Frontal cortex (tissue), 4 donors: ENCODE measurements around the gene OR1K1. TPM values are rescaled to one million over a fixed set of nuclear protein-coding genes. Genes with fewer than 3 reads are reported as not detected.
"Not testable (repeated sequence)": the region's sequence is repeated elsewhere in the genome, so short reads cannot be mapped to it uniquely, and the experiment has no call there.

Experiments used
- DNase-seq, 2 donors: peaks; one replicate each; pipeline ENCODE4 v3.0.0; 2012; ENCODE audit warnings: low spot score in 2 of 2
- FAIRE-seq: peaks from 2 replicates; lab custom pipeline; 2012; peaks lifted over from hg19 to GRCh38; lab: Jason Lieb, UNC
- total RNA-seq: library from RNA; depleted of rRNA; stranded (reverse); fragments of >200 nt; gene quantifications from one replicate; pipeline ENCODE4 v1.2.3, GENCODE V29; 2014
- donor health status: control.
- donor health status: control.
- donor health status: control.

OR1K1 gene
- total RNA-seq, 1 donor from 2014 or later: not detected

DNA sequence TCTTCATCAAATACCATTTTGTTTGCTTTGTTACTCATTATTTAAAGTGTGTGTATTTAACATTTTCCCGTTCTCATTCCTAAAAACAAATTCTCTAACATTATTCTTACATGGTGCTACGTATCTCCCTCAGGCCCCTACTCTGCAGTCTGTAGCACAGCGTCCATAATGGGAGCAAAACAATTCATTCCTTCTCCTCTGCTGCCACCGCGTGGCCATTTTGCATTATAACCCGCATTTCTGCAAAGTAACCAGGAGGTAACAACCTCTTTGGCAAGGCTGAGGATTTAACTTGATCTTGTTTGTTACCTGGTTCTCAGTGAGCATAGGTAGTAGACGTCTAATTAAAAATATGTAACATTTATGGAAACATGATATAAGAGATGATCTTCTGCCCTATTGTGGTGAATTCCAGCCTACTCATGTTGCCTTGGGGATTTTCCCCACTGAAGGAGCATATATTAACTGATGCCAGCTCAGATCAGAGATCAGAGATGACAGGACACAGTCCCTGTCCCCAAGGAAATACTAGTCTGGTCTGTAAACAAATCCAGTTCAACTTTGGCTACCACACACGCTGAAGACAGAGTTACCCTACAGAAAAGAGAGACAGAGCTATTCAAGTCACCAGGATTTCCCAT is 10.5 kb downstream of the OR1K1 start:
- FAIRE-seq (peak; percentile 89), DNase-seq (peak; percentile 43 to 72)

DNA sequence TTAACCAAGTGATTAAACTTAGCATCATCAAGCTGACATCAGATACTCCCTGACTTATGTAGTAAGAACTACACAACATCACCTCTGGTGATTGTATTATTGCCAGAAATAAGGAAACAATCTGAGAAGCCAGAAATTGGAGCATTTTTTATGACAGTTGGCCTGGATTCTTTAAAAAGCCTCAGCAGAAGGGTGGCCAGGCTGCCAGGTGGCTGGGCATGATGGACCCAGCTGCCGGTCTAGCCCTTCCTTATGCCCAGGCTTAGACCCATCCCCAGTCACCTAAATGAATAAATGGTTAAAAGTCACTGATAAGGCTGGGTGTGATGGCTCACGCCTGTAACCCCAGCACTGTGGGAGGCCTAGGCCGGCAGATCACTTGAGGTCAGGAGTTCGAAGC is 12.8 kb downstream of the OR1K1 start:
- no peak for DNase-seq
- no peak for FAIRE-seq

DNA sequence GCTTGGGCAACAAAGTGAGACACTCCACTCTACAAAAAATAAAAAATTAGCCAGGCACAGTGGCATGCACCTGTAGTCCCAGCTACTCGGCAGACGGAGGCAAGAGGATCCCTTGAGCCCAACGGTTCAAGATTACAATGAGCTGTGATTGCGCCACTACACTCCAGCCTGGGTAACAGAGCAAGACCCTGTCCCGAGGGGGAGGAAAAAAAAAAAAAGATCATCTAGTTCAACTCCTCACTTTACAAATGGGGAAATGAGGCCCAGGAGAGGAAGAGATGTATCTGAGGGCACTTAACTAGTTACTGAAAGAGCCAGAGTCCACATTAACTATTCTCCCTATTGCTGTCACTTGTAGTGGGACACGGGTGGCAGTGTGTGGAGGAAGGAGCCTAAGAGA is 14.6 kb downstream of the OR1K1 start:
- DNase-seq (no peak), FAIRE-seq (no peak)

DNA sequence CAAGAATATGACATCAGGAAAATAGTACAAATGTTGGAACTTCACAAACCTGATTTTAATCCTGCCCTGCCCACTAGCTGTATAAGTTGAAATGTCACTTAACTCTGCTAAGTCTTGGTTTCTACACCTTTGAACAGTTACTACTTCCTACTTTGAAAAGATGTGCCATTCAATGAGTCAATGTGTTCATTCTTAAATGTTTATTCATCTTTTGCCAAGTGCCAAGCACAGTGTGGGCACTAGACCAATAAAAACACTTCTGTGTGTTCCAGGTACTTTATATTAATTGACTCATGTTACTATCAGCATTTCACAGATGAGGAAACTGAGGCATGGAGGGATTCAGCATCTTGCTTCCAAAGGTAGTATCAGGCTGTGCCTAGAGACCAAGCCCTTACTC is 15.6 kb downstream of the OR1K1 start:
- no peak for DNase-seq
- no peak for FAIRE-seq

DNA sequence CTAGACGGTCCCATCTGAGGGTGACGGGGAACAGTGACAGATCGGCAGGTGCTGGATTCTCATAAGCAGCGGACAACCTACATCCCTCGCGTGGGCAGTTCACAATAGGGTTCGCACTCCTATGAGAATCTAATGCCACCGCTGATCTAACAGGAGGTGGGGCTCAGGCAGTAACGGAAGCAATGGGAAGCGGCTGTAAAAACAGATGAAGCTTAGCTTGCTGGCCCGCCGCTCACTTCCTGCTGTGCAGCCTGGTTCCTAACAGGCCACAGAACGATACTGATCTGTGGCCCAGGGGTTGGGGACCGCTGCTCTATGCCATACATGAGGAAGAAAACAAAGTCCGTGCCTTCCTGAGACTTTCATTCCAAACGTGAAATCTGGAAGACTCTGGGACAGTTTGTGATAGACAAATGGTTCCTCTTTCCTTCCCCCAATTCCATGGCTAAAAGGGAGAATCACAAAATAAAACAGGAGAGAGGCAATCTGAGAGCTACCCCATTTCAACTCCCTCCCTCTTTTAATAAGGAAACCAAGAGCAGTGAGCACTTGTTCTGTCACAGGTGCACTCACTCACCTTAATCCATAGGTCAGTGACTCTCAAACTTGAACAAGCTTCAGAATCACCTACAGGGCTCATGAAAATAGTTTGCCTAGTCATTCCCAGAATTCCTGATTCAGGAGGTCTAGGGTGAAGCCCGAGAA is 16.4 kb downstream of the OR1K1 start:
- FAIRE-seq (no peak), DNase-seq (no peak)

DNA sequence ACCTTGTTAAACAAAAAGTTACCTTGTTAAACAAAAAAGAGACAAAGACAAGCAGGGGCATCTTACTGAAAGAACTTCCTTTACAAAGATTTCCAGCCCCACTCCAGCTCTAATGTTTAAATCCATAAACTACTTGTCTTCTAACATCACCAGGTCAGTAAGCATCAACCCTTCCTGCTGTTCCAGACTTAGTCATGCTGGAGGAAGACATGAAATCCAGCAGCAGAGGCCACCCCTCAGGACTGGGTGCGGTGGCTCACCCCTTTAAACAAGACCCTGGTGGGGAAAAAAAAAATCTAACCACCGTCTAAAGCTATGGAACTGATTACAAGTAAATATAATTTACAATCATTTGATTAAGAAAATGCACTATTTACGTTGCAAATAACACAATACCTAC is 19.4 kb downstream of the OR1K1 start:
- DNase-seq (no peak), FAIRE-seq (no peak)

DNA sequence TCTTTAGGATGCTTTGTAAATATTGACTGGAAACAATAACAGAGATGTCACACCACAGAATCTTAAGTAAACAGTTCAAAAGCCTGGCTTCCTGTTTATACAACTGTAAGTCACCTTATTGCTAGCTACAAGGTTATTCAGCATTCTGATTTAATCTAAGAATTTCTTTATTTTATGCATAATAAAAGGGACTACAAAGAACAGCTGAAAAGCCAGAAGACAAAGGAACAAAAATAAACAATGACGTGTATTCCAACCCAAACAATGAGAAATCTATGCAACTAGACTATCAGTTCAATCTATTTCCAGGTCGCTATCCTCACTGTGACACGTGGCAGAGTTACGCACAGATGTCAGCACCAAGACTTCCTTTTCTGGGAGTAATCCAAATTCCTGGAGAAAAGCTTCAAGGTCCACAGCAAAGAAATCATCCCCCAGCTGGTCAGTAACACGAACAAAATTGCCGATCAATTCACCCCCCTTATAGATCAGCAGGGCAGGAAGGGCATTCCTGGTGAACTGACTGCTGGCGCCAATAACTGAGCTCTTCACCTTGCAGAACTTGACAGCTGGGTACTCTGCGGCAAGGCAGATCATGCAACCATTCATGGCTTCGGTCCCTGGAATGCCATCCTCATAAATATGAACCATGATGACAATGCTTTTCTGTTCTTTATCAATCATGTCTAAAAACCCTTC is 20.0 kb downstream of the OR1K1 start:
- FAIRE-seq: no peak
- DNase-seq: no peak

DNA sequence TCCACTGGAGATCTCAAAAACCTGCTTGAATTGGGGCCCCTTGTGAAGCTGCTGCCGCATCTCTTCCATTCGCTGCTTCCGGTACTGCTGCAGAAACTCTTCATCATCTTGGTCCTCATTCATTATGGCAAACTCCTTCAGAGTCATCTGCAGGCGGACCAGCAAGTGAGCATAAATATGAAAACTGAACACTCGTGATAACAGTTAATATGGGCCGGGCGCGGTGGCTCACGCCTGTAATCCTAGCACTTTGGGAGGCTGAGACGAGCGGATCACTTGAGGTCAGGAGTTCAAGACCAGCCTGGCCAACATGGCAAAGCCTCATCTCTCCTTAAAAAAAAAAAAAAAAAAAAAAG is 20.5 kb downstream of the OR1K1 start:
- no peak for DNase-seq
- FAIRE-seq: no peak

DNA sequence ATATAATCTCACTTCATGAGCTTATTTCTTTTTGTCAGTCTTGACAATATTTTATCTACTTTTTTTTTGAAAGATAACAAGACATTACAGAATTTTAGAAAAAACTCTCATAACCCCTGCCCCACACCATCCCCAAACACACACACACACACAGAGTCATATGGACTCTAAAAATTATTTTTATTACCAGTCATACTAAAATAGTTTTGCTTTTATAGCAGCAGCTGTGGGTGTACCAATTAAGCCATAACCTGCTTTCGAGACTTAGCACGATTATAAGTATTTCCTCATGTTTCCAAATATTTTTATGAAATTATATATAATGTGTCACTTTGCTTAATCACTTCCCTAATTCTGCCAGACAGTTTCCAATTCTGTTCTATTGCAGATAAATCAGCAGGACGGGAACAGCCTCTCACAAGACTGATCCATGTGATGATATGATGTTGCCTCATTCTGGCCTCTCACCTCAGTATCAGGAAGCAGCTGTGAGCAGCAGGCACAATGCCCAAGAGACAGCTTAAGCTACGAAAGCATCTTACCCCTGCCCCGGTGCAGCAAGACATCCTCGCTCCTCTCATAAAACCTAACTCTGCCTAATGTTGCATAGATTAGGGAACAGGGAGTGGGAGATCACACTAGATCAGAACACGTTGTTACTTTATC is 21.5 kb downstream of the OR1K1 start:
- no peak for DNase-seq
- no peak for FAIRE-seq

DNA sequence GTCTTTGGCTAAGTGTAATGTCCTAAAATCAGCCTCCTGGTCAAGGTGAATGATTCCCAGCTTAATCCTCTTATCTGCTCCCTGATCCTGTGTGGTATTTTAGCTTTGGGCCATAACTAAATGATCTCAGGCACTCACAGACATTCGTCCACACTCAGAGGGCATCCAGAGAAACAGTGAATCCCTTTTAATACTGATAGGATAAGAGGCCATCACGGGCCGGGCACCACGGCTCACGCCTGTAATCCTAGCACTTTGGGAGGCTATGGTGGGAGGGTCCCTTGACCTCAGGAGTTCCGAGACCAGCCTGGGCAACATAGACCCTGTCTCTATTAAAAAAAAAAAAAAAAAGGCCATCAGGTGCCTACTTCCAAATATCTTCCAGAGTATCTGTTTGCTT is 22.1 kb downstream of the OR1K1 start:
- DNase-seq (no peak), FAIRE-seq (no peak)

DNA sequence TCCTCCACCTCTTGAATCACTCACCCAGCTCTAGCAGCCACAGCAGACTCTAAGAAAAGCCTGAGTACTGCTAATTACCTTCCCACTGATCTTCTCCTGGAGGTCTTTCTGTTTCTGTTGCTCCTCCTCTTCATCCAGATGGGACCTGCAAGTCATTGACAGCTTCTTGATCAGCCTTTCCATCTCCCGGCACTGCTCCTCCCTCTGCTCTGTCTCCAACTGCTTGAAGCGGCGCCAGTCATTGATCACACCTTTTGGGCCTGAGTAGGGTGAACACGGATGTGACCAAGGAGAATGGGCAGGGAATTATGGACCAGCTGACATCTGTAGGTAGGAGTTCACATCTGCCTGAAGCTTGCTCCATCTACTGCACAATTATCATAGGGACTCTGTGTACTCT is 23.0 kb downstream of the OR1K1 start:
- FAIRE-seq: no peak
- DNase-seq: no peak

DNA sequence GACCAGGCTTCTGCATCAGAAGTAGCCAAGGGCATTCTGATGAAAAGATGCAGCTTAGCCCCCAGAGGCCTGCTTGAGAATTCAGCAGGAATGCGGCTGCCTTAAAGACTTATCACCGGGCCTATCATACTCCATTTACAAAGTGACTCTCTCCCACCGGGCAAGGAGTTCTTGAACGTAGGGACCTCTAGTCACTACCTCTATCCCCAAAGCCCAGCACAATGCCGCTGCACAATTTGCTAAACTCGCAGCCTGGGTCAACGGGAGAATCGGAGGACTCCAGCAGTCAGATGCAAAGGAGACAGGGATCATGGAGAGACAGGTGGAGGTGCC is 27.8 kb downstream of the OR1K1 start:
- FAIRE-seq (no peak), DNase-seq (no peak)

DNA sequence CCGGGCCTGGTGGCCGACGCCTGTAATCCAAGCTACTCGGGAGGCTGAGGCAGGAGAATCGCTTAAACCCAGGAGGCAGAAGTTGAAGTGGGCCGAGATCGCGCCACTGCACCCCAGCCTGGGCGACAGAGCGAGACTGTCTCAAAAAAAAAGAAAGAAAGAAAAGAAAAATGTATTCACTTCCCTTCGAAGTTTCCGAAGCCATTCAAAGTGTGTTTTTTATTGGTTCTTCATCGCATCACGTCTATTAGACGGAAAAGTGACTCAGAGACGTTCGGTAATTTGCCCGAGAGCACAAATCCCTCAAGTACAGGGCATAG is 29.0 kb downstream of the OR1K1 start:
- DNase-seq, FAIRE-seq: not testable (repeated sequence)

DNA sequence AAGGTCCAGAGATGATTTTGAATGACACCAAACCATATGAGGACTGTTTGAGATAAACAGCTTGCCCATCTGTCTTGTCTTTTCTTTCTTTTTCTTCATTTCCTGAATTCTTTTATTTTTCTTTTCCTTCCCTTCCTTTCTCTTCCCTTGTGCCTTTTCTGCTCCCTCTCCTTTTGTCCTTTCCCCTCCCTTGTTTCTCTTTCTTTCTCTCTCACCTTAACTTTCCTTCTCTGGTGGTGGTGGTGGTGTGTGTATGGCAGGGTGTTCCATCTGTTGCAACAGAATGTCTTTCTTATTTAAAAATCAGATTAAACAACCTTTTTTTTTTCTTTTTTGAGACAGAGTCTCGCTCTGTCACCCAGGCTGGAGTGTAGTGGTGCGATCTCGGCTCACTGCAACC is 32.3 kb downstream of the OR1K1 start:
- no peak for FAIRE-seq
- no peak for DNase-seq

DNA sequence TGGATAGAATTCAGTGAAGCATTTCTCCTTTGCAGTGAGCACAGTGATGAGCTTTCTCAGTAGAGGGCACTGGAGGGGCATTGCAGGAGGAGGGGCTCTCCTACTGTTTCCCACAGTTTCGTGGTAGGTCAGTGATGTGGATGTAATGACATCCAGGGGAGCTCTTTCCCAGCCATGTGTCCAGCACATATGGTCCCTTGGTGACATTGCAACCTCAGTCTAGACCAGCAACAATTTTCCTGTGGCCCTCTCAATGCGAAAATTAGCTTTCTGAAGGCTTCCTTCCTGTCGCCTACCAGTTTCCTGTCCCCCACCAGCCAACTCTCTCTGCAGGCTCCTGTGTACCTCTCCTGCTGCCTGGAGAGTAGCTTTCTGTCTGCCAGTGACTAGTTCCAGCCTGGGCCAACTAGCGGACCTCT is 35.4 kb downstream of the OR1K1 start:
- DNase-seq: no peak

DNA sequence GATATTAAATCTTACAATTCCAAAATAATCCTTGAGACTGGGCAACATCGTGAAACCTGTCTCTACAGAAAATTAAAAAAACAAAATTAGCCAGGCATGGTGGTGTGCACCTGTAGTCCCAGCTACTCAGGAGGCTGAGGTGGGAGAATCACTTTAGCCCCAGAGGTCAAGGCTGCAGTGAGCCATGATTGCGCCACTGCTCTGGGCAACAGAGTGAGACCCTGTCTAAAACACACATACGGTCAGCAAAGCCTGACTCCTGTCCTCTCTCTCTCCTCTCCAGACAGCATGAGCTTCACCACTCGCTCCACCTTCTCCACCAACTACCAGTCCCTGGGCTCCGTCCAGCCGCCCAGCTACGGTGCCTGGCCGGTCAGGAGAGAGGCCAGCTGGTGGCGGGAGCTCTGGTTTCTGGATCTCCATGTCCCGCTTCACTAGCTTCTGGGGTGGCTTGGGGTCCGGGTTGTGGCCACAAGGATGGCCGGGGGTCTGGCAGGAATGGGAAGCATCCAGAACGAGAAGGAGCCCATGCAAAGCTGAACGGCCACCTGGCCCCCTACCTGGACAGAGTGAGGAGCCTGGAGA is 37.4 kb downstream of the OR1K1 start:
- FAIRE-seq (no peak), DNase-seq (no peak)

More for the DNA sequence above, 35.4 kb downstream of the OR1K1 start:
- FAIRE-seq: no peak

DNA sequence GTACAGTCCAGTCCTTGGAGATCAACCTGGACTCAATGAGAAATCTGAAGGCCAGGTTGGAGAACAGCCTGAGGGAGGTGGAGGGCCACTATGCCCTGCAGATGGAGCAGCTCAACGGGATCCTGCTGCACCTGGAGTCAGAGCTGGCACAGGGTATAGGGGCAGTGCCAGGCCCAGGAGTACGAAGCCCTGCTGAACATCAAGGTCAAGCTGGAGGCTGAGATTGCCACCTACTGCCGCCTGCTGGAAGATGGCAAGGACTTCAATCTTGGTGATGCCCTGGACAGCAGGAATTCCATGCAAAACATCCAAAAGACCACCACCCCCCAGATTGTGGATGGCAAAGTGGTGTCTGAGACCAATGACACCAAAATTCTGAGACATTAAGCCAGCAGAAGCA is 38.5 kb downstream of the OR1K1 start:
- DNase-seq, FAIRE-seq: not testable (repeated sequence)

DNA sequence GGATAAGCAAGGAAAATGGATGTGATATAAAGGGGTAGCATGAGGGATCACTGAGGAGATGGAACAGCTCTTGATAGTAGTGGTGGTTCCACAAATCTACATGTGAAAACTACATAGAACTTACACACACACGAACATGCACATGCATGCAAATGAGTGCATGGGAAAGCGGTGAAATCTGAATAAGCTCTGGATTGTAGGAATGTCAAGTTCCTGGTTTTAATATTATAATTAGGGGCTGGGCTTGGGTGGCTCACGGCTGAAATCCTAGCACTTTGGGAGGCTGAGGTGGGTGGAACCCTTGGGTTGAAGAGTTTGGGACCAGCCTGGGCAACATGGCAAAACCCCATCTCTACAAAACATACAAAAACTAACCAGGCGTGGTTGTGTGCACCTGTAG is 41.6 kb downstream of the OR1K1 start:
- DNase-seq: no peak
- no peak for FAIRE-seq

DNA sequence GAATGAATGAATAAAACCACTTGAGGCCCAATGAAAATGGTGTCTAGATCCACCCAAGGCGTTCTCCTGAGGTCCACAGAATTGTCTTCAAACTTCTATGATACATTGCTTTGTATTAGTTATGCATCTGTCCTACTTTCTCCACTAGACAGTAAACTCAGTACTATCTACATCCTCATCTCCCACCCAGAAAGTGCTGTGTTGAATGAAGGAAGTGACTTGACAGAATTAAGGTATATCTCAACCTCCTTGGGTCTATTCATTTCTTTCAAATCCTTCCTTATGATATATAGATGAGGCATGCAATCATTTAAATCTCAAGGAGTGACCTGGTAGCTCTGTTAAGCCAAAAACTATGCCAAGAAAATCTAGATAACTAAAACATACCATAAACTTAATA is 44.2 kb downstream of the OR1K1 start:
- FAIRE-seq (no peak), DNase-seq (no peak)

DNA sequence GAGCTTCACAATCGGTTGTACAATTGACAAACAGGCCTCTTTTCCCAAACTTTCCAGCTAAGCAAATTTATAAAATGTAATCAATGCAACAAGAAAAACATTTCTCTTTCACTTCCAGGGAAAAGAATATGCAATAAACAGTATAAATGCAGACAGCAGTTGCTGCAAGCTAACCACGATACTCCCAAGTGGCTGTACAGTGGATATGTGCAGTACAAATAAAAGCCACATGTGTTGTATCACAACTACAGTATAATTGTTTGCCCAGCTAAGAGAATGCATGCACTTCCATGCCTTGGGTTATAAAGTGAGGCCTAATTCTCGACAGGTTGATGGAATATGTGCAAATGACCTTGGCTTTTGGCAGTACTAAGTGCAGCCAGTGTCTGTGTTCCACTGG is 45.2 kb downstream of the OR1K1 start:
- no peak for DNase-seq
- no peak for FAIRE-seq
